Suprapubic skin (tissue), 4 donors: ENCODE results near the gene LIMS2.

Experiments
- POLR2A ChIP-seq, 2 donors: fragments of 450-650 bp; IDR thresholded peaks; one replicate each; pipeline ENCODE4 v1.6.1; 2017; ENCODE audit warnings: antibody characterized with exemption in 2 of 2, mild to moderate bottlenecking in 2 of 2, moderate library complexity in 2 of 2
- POLR2AphosphoS5 ChIP-seq, 3 donors: sonication (generic); formaldehyde crosslinking; IDR thresholded peaks; one replicate each; pipeline ENCODE4 v1.6.1; 2017; ENCODE audit warnings: antibody characterized with exemption in 3 of 3
- TF ChIP-seq, protein P1 (sequence below), 2 donors: fragments of 200-600 bp in 1 of 2; fragments of 450-650 bp in 1 of 2; sonication (generic) in 1 of 2; IDR thresholded peaks; one replicate each; pipeline ENCODE4 v1.5.1; 2016 to 2019; ENCODE audit warnings: antibody characterized with exemption in 2 of 2, mild to moderate bottlenecking in 1 of 2, moderate library complexity in 1 of 2

DNA sequence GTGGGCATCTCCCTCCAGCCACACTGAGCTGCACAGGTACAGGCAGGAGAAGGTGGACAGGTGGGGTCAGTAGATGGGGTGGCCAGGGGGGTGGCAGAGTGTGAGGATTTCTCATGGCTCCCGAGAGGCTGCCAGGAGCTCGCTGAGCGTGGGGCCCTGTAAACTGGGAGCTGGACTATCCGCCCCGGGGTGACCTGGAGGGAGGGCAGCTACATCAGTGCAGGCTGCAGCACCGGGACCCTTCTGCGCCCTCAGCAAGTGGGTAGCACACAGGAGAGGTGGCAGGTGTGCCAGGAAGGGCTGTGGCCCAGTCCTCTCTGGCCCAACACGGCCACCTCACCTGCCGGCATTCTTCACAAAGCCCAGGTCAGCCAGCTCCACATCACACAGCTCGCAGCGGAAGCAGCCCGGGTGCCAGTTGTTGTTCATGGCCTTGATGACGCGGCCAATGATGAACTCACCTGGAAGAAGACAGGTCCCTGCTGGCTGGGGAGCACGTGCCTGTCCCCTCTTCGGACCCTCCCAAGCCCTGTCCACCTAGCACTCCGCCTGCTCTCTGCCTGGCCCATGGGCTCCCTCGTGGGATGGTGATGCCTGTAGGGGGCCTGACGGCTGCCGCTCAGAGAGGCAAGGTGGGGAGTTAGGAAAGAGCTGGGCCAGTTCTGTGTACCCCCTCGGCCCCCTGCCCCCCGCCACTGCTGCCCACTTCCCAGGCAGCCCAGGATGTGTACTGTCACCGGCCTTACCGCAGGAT, 21.1 kb downstream of the LIMS2 start:
- TF ChIP-seq POLR2AphosphoS5 (IDR thresholded peaks at IDR 0.05) (no peak), POLR2A (IDR thresholded peaks at IDR 0.05) (no peak)
- TF ChIP-seq, protein P1, sequence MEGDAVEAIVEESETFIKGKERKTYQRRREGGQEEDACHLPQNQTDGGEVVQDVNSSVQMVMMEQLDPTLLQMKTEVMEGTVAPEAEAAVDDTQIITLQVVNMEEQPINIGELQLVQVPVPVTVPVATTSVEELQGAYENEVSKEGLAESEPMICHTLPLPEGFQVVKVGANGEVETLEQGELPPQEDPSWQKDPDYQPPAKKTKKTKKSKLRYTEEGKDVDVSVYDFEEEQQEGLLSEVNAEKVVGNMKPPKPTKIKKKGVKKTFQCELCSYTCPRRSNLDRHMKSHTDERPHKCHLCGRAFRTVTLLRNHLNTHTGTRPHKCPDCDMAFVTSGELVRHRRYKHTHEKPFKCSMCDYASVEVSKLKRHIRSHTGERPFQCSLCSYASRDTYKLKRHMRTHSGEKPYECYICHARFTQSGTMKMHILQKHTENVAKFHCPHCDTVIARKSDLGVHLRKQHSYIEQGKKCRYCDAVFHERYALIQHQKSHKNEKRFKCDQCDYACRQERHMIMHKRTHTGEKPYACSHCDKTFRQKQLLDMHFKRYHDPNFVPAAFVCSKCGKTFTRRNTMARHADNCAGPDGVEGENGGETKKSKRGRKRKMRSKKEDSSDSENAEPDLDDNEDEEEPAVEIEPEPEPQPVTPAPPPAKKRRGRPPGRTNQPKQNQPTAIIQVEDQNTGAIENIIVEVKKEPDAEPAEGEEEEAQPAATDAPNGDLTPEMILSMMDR (IDR thresholded peaks at IDR 0.05), result no peak
